Astrocyte (in vitro differentiated cells and primary cell): ENCODE measurements around the gene HGS. TPM values are rescaled to one million over a fixed set of nuclear protein-coding genes. Genes with fewer than 3 reads are reported as not detected.
A peak's percentile ranks its signal among the peaks of the same experiment; 100 is the strongest.
"Not testable (repeated sequence)": the region's sequence is repeated elsewhere in the genome, so short reads cannot be mapped to it uniquely, and the experiment has no call there.

Experiments
- DNase-seq: peaks from one replicate; pipeline ENCODE4 v3.0.0-alpha.2; 2010; ENCODE audit warnings: low read depth
- FAIRE-seq: peaks from 2 replicates; lab custom pipeline; 2011; peaks lifted over from hg19 to GRCh38; lab: Jason Lieb, UNC
- H2AFZ ChIP-seq: 2 replicates; pipeline ENCODE4 v1.6.0; 2012; ENCODE audit warnings: low read depth, low read length, inconsistent platforms
- H3K27ac ChIP-seq: 2 replicates; pipeline ENCODE4 v1.5.1; 2011; ENCODE audit warnings: low read depth, low read length, inconsistent platforms
- H3K27me3 ChIP-seq: 2 replicates; pipeline ENCODE4 v1.6.0; 2011; ENCODE audit warnings: low read length, inconsistent platforms; ENCODE audit not compliant: insufficient read depth
- H3K36me3 ChIP-seq: 2 replicates; pipeline ENCODE4 v1.5.1; 2011; ENCODE audit warnings: low read length, inconsistent platforms; ENCODE audit not compliant: insufficient read depth
- H3K4me1 ChIP-seq: 2 replicates; pipeline ENCODE4 v1.5.1; 2011; ENCODE audit warnings: low read length, inconsistent platforms; ENCODE audit not compliant: insufficient read depth
- H3K4me2 ChIP-seq: 2 replicates; pipeline ENCODE4 v1.6.0; 2012; ENCODE audit warnings: low read length, inconsistent platforms
- H3K4me3 ChIP-seq: 2 replicates; pipeline ENCODE4 v1.5.1; 2011; ENCODE audit warnings: low read depth, mild to moderate bottlenecking, low read length, inconsistent platforms; ENCODE audit not compliant: insufficient read depth
- H3K79me2 ChIP-seq: 2 replicates; pipeline ENCODE4 v1.6.0; 2012; ENCODE audit warnings: mild to moderate bottlenecking, low read length, inconsistent platforms; ENCODE audit not compliant: insufficient read depth
- H3K9ac ChIP-seq: 2 replicates; pipeline ENCODE4 v1.6.0; 2012; ENCODE audit warnings: mild to moderate bottlenecking, low read length, inconsistent platforms
- H3K9me3 ChIP-seq: 2 replicates; pipeline ENCODE4 v1.5.1; 2012; ENCODE audit warnings: low read depth, mild to moderate bottlenecking, low read length, inconsistent platforms; ENCODE audit not compliant: insufficient read depth
- H4K20me1 ChIP-seq: 2 replicates; pipeline ENCODE4 v1.6.0; 2012; ENCODE audit warnings: low read length, inconsistent platforms; ENCODE audit not compliant: insufficient read depth
- H3K27ac Mint-ChIP-seq: one replicate; pipeline ENCODE4 v1.8.0; 2021; ENCODE audit warnings: mild to moderate bottlenecking, mixed read lengths; ENCODE audit not compliant: unreplicated experiment
- H3K27me3 Mint-ChIP-seq: one replicate; pipeline ENCODE4 v1.8.0; 2021; ENCODE audit warnings: low read depth, mixed read lengths; ENCODE audit not compliant: unreplicated experiment
- H3K36me3 Mint-ChIP-seq: one replicate; pipeline ENCODE4 v1.8.0; 2021; ENCODE audit warnings: low read depth, mixed read lengths; ENCODE audit not compliant: unreplicated experiment
- H3K4me1 Mint-ChIP-seq: one replicate; pipeline ENCODE4 v1.8.0; 2021; ENCODE audit warnings: low read depth, mixed read lengths; ENCODE audit not compliant: unreplicated experiment
- H3K4me3 Mint-ChIP-seq: one replicate; pipeline ENCODE4 v1.8.0; 2021; ENCODE audit warnings: mild to moderate bottlenecking, moderate library complexity, mixed read lengths; ENCODE audit not compliant: unreplicated experiment
- H3K9me3 Mint-ChIP-seq: one replicate; pipeline ENCODE4 v1.8.0; 2021; ENCODE audit warnings: mild to moderate bottlenecking, mixed read lengths; ENCODE audit not compliant: unreplicated experiment
- EZH2 ChIP-seq: IDR thresholded peaks from 2 replicates; pipeline ENCODE4 v1.6.1; 2012; ENCODE audit warnings: mild to moderate bottlenecking, low read length, inconsistent platforms; ENCODE audit not compliant: insufficient read depth
- total RNA-seq: library from RNA; stranded (reverse); gene quantifications from 2 replicates; pipeline ENCODE4 v1.2.1, GENCODE V29; 2021
- TF ChIP-seq, protein P1 (sequence below): IDR thresholded peaks from 2 replicates; pipeline ENCODE4 v1.5.1; 2011; ENCODE audit warnings: low read depth, mild to moderate bottlenecking, inconsistent platforms, low read length, moderate library complexity; ENCODE audit not compliant: insufficient read depth

Gene HGS
- total RNA-seq, 1 donor from 2014 or later: 122 TPM

GRCh38 chr17:81672504-81672903 lies 11.3 kb upstream of the HGS start:
- no peak overlapping the region for H3K9ac ChIP-seq
- H2AFZ ChIP-seq: no peak overlapping the region
- Mint-ChIP-seq H3K4me1 (peaks cover 13% of the 10 kb centered on the region), H3K27ac (no peak overlapping the region), H3K4me3 (no peak overlapping the region), H3K9me3 (no peaks in the 10 kb centered on the region), H3K36me3 (peaks cover 9% of the 10 kb centered on the region), H3K27me3 (no peaks in the 10 kb centered on the region)
- H3K79me2 ChIP-seq: peaks cover 37% of the 10 kb centered on the region
- TF ChIP-seq, protein P1, sequence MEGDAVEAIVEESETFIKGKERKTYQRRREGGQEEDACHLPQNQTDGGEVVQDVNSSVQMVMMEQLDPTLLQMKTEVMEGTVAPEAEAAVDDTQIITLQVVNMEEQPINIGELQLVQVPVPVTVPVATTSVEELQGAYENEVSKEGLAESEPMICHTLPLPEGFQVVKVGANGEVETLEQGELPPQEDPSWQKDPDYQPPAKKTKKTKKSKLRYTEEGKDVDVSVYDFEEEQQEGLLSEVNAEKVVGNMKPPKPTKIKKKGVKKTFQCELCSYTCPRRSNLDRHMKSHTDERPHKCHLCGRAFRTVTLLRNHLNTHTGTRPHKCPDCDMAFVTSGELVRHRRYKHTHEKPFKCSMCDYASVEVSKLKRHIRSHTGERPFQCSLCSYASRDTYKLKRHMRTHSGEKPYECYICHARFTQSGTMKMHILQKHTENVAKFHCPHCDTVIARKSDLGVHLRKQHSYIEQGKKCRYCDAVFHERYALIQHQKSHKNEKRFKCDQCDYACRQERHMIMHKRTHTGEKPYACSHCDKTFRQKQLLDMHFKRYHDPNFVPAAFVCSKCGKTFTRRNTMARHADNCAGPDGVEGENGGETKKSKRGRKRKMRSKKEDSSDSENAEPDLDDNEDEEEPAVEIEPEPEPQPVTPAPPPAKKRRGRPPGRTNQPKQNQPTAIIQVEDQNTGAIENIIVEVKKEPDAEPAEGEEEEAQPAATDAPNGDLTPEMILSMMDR: no peak
- TF ChIP-seq EZH2: no peak
- H3K36me3 ChIP-seq: peaks cover 11% of the 10 kb centered on the region
- H3K4me3 ChIP-seq: no peak overlapping the region
- H3K27me3 ChIP-seq: no peaks in the 10 kb centered on the region
- H4K20me1 ChIP-seq: peaks cover 44% of the 10 kb centered on the region
- H3K9me3 ChIP-seq: no peaks in the 10 kb centered on the region
- no peak for FAIRE-seq
- H3K4me1 ChIP-seq: peaks cover 8% of the 10 kb centered on the region
- no peak overlapping the region for H3K27ac ChIP-seq
- no peak for DNase-seq
- no peak overlapping the region for H3K4me2 ChIP-seq

DNA sequence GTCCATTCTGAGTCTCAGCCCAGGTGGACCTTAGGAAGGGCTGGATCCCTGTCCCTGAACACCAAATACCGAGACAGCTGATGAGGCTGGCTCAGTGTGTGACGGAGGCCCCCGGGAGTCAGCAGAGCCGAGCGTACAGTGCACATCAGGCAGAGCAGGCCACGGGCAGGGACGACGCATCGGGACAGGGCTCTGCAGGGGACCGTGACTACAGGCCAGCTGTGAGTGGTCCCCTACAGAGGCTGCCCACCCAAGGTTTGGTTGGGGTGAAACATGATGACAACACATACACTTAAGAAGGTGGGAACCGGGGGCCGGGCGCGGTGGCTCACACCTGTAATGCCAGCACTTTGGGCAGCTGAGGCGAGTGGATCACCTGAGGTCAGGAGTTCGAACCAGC lies 10.9 kb upstream of the HGS start:
- Histone ChIP-seq H3K9ac (no peak overlapping the region), H3K4me1 (peaks cover 4% of the 10 kb centered on the region), H2AFZ (no peak overlapping the region), H3K79me2 (peaks cover 33% of the 10 kb centered on the region), H3K4me2 (no peak overlapping the region), H3K27me3 (no peaks in the 10 kb centered on the region), H3K36me3 (peaks cover 11% of the 10 kb centered on the region), H3K4me3 (no peak overlapping the region), H3K27ac (no peak overlapping the region), H3K9me3 (no peaks in the 10 kb centered on the region), H4K20me1 (peaks cover 44% of the 10 kb centered on the region)
- DNase-seq (no peak), FAIRE-seq (no peak)
- H3K27ac Mint-ChIP-seq: no peak overlapping the region
- H3K36me3 Mint-ChIP-seq: peaks cover 11% of the 10 kb centered on the region
- TF ChIP-seq, protein P1: no peak
- TF ChIP-seq EZH2: no peak
- no peaks in the 10 kb centered on the region for H3K27me3 Mint-ChIP-seq
- no peak overlapping the region for H3K4me3 Mint-ChIP-seq
- no peaks in the 10 kb centered on the region for H3K9me3 Mint-ChIP-seq
- H3K4me1 Mint-ChIP-seq: peaks cover 8% of the 10 kb centered on the region

DNA sequence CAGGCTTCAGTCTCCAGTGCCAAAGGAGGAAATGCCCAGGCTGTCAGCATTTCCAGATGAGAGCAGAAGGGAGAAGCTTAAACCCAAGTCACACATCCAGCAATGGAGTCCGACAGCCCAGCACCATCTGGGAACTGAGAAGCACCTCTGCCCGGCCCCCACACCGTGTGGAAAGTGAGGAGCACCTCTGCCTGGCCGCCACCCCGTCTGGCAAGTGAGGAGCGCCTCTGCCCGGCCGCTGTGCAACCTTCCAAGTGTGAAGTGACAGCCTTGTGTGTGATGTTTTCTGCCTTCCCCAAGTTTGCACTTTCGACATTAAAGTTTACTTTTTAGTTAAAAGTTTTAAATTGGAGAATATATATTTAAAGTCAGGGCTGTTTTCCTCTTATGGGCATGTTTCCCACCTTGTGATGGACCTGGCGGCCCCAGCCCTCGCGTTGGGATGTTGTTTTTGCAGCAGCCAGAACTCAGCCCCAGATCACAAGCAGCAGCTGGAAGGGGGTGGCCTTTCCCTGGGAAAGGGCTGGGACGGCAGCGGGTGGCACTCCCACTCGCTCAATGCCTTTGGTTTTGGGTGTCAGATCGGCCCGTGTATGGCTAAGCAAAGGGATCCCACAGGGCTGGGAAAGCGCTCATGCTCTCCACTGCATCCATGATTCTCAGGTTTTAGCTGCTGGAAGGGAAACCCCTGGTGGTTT lies 10.1 kb upstream of the HGS start:
- Mint-ChIP-seq H3K27ac (no peak overlapping the region), H3K27me3 (no peaks in the 10 kb centered on the region), H3K4me1 (peaks cover 3% of the 10 kb centered on the region), H3K36me3 (peaks cover 8% of the 10 kb centered on the region), H3K4me3 (no peak overlapping the region), H3K9me3 (no peaks in the 10 kb centered on the region)
- H3K36me3 ChIP-seq: peaks cover 11% of the 10 kb centered on the region
- H3K4me1 ChIP-seq: no peaks in the 10 kb centered on the region
- H4K20me1 ChIP-seq: peaks cover 44% of the 10 kb centered on the region
- no peak overlapping the region for H3K4me3 ChIP-seq
- H3K9ac ChIP-seq: no peak overlapping the region
- no peak for FAIRE-seq
- H3K9me3 ChIP-seq: no peaks in the 10 kb centered on the region
- H3K27ac ChIP-seq: no peak overlapping the region
- no peak for TF ChIP-seq EZH2
- TF ChIP-seq, protein P1: no peak
- no peak for DNase-seq
- peaks cover 25% of the 10 kb centered on the region for H3K79me2 ChIP-seq
- H3K27me3 ChIP-seq: no peaks in the 10 kb centered on the region
- H3K4me2 ChIP-seq: no peak overlapping the region
- no peak overlapping the region for H2AFZ ChIP-seq

DNA sequence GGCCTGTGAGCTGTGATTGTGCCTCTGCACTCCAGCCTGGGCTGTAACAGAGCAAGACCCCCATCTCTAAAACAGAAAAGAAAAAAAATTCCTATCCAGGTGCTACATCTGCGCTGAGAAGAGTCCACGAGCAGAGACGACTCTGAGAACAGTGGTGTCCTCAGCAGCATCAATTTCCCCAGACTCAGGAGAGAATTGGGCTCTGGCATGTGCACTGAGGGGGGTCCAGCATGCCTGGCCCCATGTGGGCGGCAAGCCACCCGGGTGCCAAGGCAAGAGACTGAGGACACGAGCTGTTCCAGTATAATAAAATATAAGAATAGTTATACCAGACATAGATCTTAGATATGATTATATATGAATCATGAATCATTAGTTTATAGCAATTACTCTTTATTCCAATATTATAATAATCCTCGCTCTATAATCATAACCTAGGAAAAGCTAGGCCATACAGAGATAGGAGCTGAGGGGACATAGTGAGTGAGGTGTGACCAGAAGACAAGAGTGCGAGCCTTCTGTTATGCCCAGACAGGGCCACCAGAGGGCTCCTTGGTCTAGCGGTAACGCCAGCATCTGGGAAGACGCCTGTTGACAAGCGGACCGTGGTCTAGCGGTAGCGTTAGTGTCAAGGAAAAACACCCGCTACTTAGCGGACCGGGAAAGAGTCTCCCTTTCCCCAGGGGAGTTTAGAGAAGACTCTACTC lies 8.1 kb upstream of the HGS start:
- H3K4me1 Mint-ChIP-seq, H3K27ac Mint-ChIP-seq, H3K4me3 Mint-ChIP-seq, H3K27ac ChIP-seq, H3K4me1 ChIP-seq, H2AFZ ChIP-seq, H3K9me3 Mint-ChIP-seq, H3K4me3 ChIP-seq, H3K9me3 ChIP-seq, H3K27me3 ChIP-seq, H3K4me2 ChIP-seq, FAIRE-seq, H3K27me3 Mint-ChIP-seq, H3K9ac ChIP-seq: not testable (repeated sequence)
- DNase-seq: peak; percentile 7
- Histone ChIP-seq H4K20me1 (peaks cover 33% of the 10 kb centered on the region), H3K36me3 (peaks cover 10% of the 10 kb centered on the region), H3K79me2 (peaks cover 16% of the 10 kb centered on the region)
- H3K36me3 Mint-ChIP-seq: peaks cover 10% of the 10 kb centered on the region
